Lower leg skin (tissue), 3 donors: ENCODE measurements around the gene ARHGDIA.

Experiments
- CTCF ChIP-seq, 3 donors: fragments of 450-650 bp; IDR thresholded peaks; one replicate each; pipeline ENCODE4 v1.5.1; 2016; ENCODE audit warnings: antibody characterized with exemption in 3 of 3, mild to moderate bottlenecking in 3 of 3, moderate library complexity in 2 of 3
- POLR2A ChIP-seq, 2 donors: fragments of 450-650 bp; IDR thresholded peaks; one replicate each; pipeline ENCODE4 v1.6.1; 2016 to 2017; ENCODE audit warnings: antibody characterized with exemption in 2 of 2, mild to moderate bottlenecking in 1 of 2, moderate library complexity in 1 of 2

- TF ChIP-seq POLR2A (IDR thresholded peaks at IDR 0.05) = no peak
- no peak for TF ChIP-seq CTCF (IDR thresholded peaks at IDR 0.05)
These were observed 7.9 kb downstream of the ARHGDIA start for GRCh38 chr17:81863123-81863675.
